Liver (tissue), 9 donors: ENCODE data around the gene ZSWIM8. TPM values are rescaled to one million over a fixed set of nuclear protein-coding genes. Genes with fewer than 3 reads are reported as not detected.

Experiments
- DNase-seq: peaks from one replicate; pipeline ENCODE4 v3.0.0-alpha.2; 2017; ENCODE audit warnings: low spot score
- H3K27ac ChIP-seq, 2 donors: one replicate each; pipeline ENCODE4 v1.7.0; 2013; ENCODE audit warnings: inconsistent platforms in 2 of 2, low read length in 2 of 2, control low read depth in 1 of 2, low read depth in 1 of 2, mild to moderate bottlenecking in 1 of 2
- H3K27me3 ChIP-seq, 4 donors: one replicate each; pipeline versions ENCODE4 v1.6.1 to v1.7.0; 2013; ENCODE audit warnings: low read length in 3 of 4, inconsistent platforms in 1 of 4, mild to moderate bottlenecking in 1 of 4, moderate library complexity in 1 of 4; ENCODE audit not compliant: control insufficient read depth in 4 of 4, insufficient read depth in 4 of 4
- H3K36me3 ChIP-seq, 4 donors: one replicate each; pipeline versions ENCODE4 v1.6.1 to v1.7.0; 2013; ENCODE audit warnings: low read length in 3 of 4, mild to moderate bottlenecking in 3 of 4, low read depth in 1 of 4, moderate library complexity in 1 of 4; ENCODE audit not compliant: control insufficient read depth in 4 of 4, insufficient read depth in 3 of 4
- H3K4me1 ChIP-seq, 4 donors: one replicate each; pipeline versions ENCODE4 v1.6.1 to v1.7.0; 2013; ENCODE audit warnings: low read length in 3 of 4, mild to moderate bottlenecking in 3 of 4, moderate library complexity in 1 of 4; ENCODE audit not compliant: control insufficient read depth in 4 of 4, insufficient read depth in 4 of 4
- H3K4me3 ChIP-seq, 3 donors: one replicate each; pipeline versions ENCODE4 v1.6.1 to v1.7.0; 2013; ENCODE audit warnings: low read length in 3 of 3, control low read depth in 1 of 3, low read depth in 1 of 3, mild to moderate bottlenecking in 1 of 3
- H3K9ac ChIP-seq, 2 donors: one replicate each; pipeline ENCODE4 v1.7.0; 2013; ENCODE audit warnings: low read length in 2 of 2, mild to moderate bottlenecking in 2 of 2, moderate library complexity in 2 of 2, control low read depth in 1 of 2, low read depth in 1 of 2
- H3K9me3 ChIP-seq, 4 donors: one replicate each; pipeline versions ENCODE4 v1.6.1 to v1.7.0; 2013; ENCODE audit warnings: low read length in 3 of 4; ENCODE audit not compliant: control insufficient read depth in 4 of 4
- EGR1 ChIP-seq, 2 donors: IDR thresholded peaks; 2 replicates each; pipeline ENCODE4 v1.6.1; 2016 to 2018; ENCODE audit warnings: antibody characterized with exemption in 2 of 2, low read depth in 2 of 2
- FOXA1 ChIP-seq: IDR thresholded peaks from 2 replicates; pipeline ENCODE4 v1.6.1; 2016; ENCODE audit warnings: antibody characterized with exemption
- FOXA2 ChIP-seq: IDR thresholded peaks from 2 replicates; pipeline ENCODE4 v1.6.1; 2016; ENCODE audit warnings: antibody characterized with exemption
- GABPA ChIP-seq, 2 donors: IDR thresholded peaks in 1 of 2; conservative IDR thresholded peaks in 1 of 2; 2 replicates each; pipeline ENCODE4 v1.6.1; 2016; ENCODE audit warnings: antibody characterized with exemption in 2 of 2, mild to moderate bottlenecking in 1 of 2, moderate library complexity in 1 of 2
- HNF4A ChIP-seq, 2 donors: conservative IDR thresholded peaks; 2 replicates each; pipeline ENCODE4 v1.6.1; 2016; ENCODE audit warnings: antibody characterized with exemption in 2 of 2, mild to moderate bottlenecking in 2 of 2
- HNF4G ChIP-seq: IDR thresholded peaks from 2 replicates; pipeline ENCODE4 v1.6.1; 2016; ENCODE audit warnings: antibody characterized with exemption
- JUND ChIP-seq, 2 donors: IDR thresholded peaks; 2 replicates each; pipeline ENCODE4 v1.6.1; 2016; ENCODE audit warnings: antibody characterized with exemption in 2 of 2
- NR2F2 ChIP-seq: IDR thresholded peaks from 2 replicates; pipeline ENCODE4 v1.6.1; 2016; ENCODE audit warnings: antibody characterized with exemption
- RAD21 ChIP-seq, 2 donors: IDR thresholded peaks; 2 replicates each; pipeline ENCODE4 v1.6.1; 2016; ENCODE audit warnings: antibody characterized with exemption in 2 of 2, mild to moderate bottlenecking in 2 of 2
- RXRA ChIP-seq, 2 donors: IDR thresholded peaks; 2 replicates each; pipeline ENCODE4 v1.6.1; 2017 to 2018; ENCODE audit warnings: antibody characterized with exemption in 2 of 2, mild to moderate bottlenecking in 1 of 2
- SP1 ChIP-seq: IDR thresholded peaks from 2 replicates; pipeline ENCODE4 v1.6.1; 2018; ENCODE audit warnings: antibody characterized with exemption, mild to moderate bottlenecking
- TAF1 ChIP-seq: conservative IDR thresholded peaks from 2 replicates; pipeline ENCODE4 v1.6.1; 2016; ENCODE audit warnings: antibody characterized with exemption, mild to moderate bottlenecking
- YY1 ChIP-seq: IDR thresholded peaks from 2 replicates; pipeline ENCODE4 v1.6.1; 2016; ENCODE audit warnings: antibody characterized with exemption, mild to moderate bottlenecking
- WGBS: extraction: QIAGEN DNeasy Blood & Tissue Kit; methylation state at CpG from one replicate; pipeline ENCODE4 v1.1.7; 2013; 5-methylcytosine and 5-hydroxymethylcytosine counted together
- polyA plus RNA-seq, 2 donors: library from polyadenylated mRNA; stranded (reverse) in 1 of 2; unstranded in 1 of 2; fragments of 200-250 nt in 1 of 2; fragments of >200 nt in 1 of 2; fragmentation: Nextera tagmentation in 1 of 2; extraction: Ambion mirVana in 1 of 2; gene quantifications; one replicate each; pipeline versions ENCODE4 v1.2.1 to v1.2.3, GENCODE V29; 2013 to 2015
- total RNA-seq, 2 donors: library from RNA; depleted of rRNA; stranded (reverse); fragments of >200 nt; gene quantifications; one replicate each; pipeline ENCODE4 v1.2.3, GENCODE V29; 2014
- TF ChIP-seq, protein P1 (sequence below): IDR thresholded peaks from 2 replicates; pipeline ENCODE4 v1.6.1; 2016; ENCODE audit warnings: antibody characterized with exemption, mild to moderate bottlenecking
- TF ChIP-seq, protein P2 (sequence below): IDR thresholded peaks from 2 replicates; pipeline ENCODE4 v1.6.1; 2016; ENCODE audit warnings: antibody characterized with exemption
- TF ChIP-seq, protein P3 (sequence below): IDR thresholded peaks from 2 replicates; pipeline ENCODE4 v1.6.1; 2016; ENCODE audit warnings: antibody characterized with exemption
- TF ChIP-seq, protein P4 (sequence below): IDR thresholded peaks from 2 replicates; pipeline ENCODE4 v1.6.1; 2016; ENCODE audit warnings: antibody characterized with exemption
- TF ChIP-seq, protein P5 (sequence below): fragments of 150-350 bp; IDR thresholded peaks from 2 replicates; pipeline ENCODE4 v1.5.1; 2017; ENCODE audit warnings: improper control_type of control experiment, low read depth, low read length; ENCODE audit not compliant: missing input control
- donor health status: healthy.
- donor health status: healthy.
- donor health status: healthy.
- donor health status: healthy.
- donor health status: healthy.

The ZSWIM8 gene
- total and polyA plus RNA-seq, 4 donors: 33.3 to 66.2 (median 44.4) TPM

DNA sequence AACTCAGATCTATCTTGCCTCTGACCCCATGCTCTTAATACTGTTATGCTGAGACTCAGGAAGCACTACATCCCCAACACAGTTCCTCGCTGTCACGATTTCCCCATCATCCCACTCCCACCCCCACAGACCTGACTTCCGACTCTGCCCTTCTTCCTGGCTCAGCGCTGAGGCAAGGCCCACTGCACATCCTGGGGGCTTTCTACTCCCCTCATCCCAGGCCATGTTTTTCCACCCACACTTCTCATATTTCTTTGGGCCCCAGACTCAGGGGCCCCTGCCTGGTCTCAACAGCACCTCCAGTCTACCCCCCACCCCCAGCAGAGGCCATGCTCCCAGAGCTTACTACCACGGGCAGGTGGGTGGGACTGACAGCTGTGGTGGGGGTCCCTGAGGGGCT is 33.7 kb downstream of the ZSWIM8 start (continued):
- TF ChIP-seq, protein P1, sequence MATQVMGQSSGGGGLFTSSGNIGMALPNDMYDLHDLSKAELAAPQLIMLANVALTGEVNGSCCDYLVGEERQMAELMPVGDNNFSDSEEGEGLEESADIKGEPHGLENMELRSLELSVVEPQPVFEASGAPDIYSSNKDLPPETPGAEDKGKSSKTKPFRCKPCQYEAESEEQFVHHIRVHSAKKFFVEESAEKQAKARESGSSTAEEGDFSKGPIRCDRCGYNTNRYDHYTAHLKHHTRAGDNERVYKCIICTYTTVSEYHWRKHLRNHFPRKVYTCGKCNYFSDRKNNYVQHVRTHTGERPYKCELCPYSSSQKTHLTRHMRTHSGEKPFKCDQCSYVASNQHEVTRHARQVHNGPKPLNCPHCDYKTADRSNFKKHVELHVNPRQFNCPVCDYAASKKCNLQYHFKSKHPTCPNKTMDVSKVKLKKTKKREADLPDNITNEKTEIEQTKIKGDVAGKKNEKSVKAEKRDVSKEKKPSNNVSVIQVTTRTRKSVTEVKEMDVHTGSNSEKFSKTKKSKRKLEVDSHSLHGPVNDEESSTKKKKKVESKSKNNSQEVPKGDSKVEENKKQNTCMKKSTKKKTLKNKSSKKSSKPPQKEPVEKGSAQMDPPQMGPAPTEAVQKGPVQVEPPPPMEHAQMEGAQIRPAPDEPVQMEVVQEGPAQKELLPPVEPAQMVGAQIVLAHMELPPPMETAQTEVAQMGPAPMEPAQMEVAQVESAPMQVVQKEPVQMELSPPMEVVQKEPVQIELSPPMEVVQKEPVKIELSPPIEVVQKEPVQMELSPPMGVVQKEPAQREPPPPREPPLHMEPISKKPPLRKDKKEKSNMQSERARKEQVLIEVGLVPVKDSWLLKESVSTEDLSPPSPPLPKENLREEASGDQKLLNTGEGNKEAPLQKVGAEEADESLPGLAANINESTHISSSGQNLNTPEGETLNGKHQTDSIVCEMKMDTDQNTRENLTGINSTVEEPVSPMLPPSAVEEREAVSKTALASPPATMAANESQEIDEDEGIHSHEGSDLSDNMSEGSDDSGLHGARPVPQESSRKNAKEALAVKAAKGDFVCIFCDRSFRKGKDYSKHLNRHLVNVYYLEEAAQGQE: no peak
- TF ChIP-seq RXRA (IDR thresholded peaks at IDR 0.05) (no peak), NR2F2 (no peak), HNF4G (no peak), SP1 (no peak)
- TF ChIP-seq, protein P2, sequence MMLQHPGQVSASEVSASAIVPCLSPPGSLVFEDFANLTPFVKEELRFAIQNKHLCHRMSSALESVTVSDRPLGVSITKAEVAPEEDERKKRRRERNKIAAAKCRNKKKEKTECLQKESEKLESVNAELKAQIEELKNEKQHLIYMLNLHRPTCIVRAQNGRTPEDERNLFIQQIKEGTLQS: no peak

DNA sequence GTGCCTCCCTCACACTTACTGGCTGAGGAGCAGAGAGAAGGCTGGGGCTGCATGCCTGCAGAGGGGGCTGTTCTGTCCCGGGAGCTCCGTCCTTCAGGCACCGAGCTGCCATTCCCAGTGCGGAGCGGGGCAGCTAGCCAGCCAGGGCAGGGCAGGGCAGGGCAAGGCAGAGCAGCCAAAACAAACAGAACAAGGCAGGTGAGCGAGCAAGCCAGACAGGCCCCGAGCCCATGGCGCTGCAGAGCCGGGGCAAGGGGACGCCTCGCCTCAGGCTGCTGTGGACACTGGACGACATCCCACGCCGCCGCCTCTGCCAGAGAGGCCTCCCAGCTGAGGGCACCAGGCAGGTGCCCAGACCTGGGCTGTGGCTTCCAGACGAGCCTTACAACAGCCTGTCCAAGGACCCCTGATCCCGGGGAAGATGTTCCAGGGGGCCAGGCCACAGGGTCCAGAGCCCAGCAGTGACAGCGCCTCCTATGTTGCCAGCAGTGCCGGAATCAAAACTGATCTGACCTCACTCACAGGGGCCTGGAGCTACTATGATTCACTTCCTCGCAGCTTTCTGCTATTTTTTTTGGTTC is 34.2 kb downstream of the ZSWIM8 start:
- peak; percentile 84 for TF ChIP-seq YY1
- peak; percentile 90 for TF ChIP-seq SP1
- TF ChIP-seq TAF1: no peak
- TF ChIP-seq, protein P1: peak; percentile 81
- TF ChIP-seq EGR1 (IDR thresholded peaks at IDR 0.05; ENCODE audit: low read depth in 2 of 2): no peak
- TF ChIP-seq, protein P2: no peak
- no peak for TF ChIP-seq HNF4G
- peak; percentile 86 for TF ChIP-seq FOXA2
- TF ChIP-seq JUND (IDR thresholded peaks at IDR 0.05): peak in 1 of 2 donors; percentile 58
- TF ChIP-seq HNF4A (conservative IDR thresholded peaks at IDR 0.05): peak; percentile 81 to 90
- peak in 1 of 2 donors; percentile 46 for TF ChIP-seq GABPA (IDR thresholded peaks at IDR 0.05 in 1 of 2, conservative IDR thresholded peaks at IDR 0.05 in 1 of 2)
- TF ChIP-seq FOXA1: peak; percentile 92
- TF ChIP-seq RAD21 (IDR thresholded peaks at IDR 0.05): peak; percentile 44 to 59
- peak; percentile 85 to 91 for TF ChIP-seq RXRA (IDR thresholded peaks at IDR 0.05)
- TF ChIP-seq, protein P3, sequence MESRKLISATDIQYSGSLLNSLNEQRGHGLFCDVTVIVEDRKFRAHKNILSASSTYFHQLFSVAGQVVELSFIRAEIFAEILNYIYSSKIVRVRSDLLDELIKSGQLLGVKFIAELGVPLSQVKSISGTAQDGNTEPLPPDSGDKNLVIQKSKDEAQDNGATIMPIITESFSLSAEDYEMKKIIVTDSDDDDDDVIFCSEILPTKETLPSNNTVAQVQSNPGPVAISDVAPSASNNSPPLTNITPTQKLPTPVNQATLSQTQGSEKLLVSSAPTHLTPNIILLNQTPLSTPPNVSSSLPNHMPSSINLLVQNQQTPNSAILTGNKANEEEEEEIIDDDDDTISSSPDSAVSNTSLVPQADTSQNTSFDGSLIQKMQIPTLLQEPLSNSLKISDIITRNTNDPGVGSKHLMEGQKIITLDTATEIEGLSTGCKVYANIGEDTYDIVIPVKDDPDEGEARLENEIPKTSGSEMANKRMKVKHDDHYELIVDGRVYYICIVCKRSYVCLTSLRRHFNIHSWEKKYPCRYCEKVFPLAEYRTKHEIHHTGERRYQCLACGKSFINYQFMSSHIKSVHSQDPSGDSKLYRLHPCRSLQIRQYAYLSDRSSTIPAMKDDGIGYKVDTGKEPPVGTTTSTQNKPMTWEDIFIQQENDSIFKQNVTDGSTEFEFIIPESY: peak; percentile 21
- TF ChIP-seq, protein P4, sequence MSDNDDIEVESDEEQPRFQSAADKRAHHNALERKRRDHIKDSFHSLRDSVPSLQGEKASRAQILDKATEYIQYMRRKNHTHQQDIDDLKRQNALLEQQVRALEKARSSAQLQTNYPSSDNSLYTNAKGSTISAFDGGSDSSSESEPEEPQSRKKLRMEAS: no peak
- TF ChIP-seq, protein P5, sequence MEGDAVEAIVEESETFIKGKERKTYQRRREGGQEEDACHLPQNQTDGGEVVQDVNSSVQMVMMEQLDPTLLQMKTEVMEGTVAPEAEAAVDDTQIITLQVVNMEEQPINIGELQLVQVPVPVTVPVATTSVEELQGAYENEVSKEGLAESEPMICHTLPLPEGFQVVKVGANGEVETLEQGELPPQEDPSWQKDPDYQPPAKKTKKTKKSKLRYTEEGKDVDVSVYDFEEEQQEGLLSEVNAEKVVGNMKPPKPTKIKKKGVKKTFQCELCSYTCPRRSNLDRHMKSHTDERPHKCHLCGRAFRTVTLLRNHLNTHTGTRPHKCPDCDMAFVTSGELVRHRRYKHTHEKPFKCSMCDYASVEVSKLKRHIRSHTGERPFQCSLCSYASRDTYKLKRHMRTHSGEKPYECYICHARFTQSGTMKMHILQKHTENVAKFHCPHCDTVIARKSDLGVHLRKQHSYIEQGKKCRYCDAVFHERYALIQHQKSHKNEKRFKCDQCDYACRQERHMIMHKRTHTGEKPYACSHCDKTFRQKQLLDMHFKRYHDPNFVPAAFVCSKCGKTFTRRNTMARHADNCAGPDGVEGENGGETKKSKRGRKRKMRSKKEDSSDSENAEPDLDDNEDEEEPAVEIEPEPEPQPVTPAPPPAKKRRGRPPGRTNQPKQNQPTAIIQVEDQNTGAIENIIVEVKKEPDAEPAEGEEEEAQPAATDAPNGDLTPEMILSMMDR: no peak
- TF ChIP-seq NR2F2: peak; percentile 19
- whole genome bisulfite sequencing: 29% methylated on average over 20 of the region's 20 CpGs
- H3K9ac ChIP-seq: no peak overlapping the region
- H3K4me3 ChIP-seq: no peak overlapping the region
- peak; percentile 61 for DNase-seq
- no peaks in the 10 kb centered on the region for H3K27me3 ChIP-seq
- H3K36me3 ChIP-seq: peaks cover 0 to 5% (median 1%) of the 10 kb centered on the region in 4 donors
- peak overlapping the region; percentile 56 to 81 for H3K27ac ChIP-seq
- peaks cover 18 to 38% (median 35%) of the 10 kb centered on the region in 4 donors for H3K4me1 ChIP-seq
- no peaks in the 10 kb centered on the region for H3K9me3 ChIP-seq
